H1 (cell line): Measurements from ENCODE around the gene LPCAT3. TPM values are rescaled to one million over a fixed set of nuclear protein-coding genes. Genes with fewer than 3 reads are reported as not detected.

ENCODE experiments used
- CTCF ChIA-PET: fragments of 300-600 bp; sonication (Branson Sonifier 250); formaldehyde crosslinking; loops from one replicate; lab custom pipeline; 2021; ENCODE audit not compliant: partially characterized antibody; lab: Charles Lee
- POLR2A ChIA-PET: fragments of 300-600 bp; sonication (Branson Sonifier 250); formaldehyde crosslinking; loops from one replicate; lab custom pipeline; 2021; ENCODE audit warnings: inconsistent platforms; ENCODE audit not compliant: partially characterized antibody; lab: Charles Lee
- DNase-seq, 2 experiments: peaks; one replicate each; pipeline versions ENCODE4 v3.0.0 to v3.0.0-alpha.2; 2010 to 2022; ENCODE audit warnings: low spot score in 2 of 2, low read depth in 1 of 2, mixed read lengths in 1 of 2
- FAIRE-seq: peaks from 2 replicates; lab custom pipeline; 2011; peaks lifted over from hg19 to GRCh38; lab: Jason Lieb, UNC
- H2AFZ ChIP-seq: 2 replicates; pipeline ENCODE4 v1.8.1; 2012; ENCODE audit warnings: low read length, inconsistent platforms
- H2AK5ac ChIP-seq: 2 replicates; pipeline ENCODE4 v1.6.1; 2013; ENCODE audit warnings: low read depth, low read length
- H2BK120ac ChIP-seq: replicated peaks from 2 replicates; pipeline ENCODE3; 2013; ENCODE audit warnings: low read depth, low read length, inconsistent platforms
- H2BK12ac ChIP-seq: 2 replicates; pipeline ENCODE4 v1.6.1; 2013; ENCODE audit warnings: low read depth, low read length
- H2BK15ac ChIP-seq: 2 replicates; pipeline ENCODE4 v1.6.1; 2013; ENCODE audit warnings: low read length
- H2BK20ac ChIP-seq: 2 replicates; pipeline ENCODE4 v1.6.1; 2013; ENCODE audit warnings: low read length
- H2BK5ac ChIP-seq: 2 replicates; pipeline ENCODE4 v1.6.1; 2013; ENCODE audit warnings: low read depth, low read length
- H3K14ac ChIP-seq: 2 replicates; pipeline ENCODE4 v1.6.1; 2013; ENCODE audit warnings: inconsistent platforms; ENCODE audit not compliant: insufficient read length
- H3K18ac ChIP-seq: 2 replicates; pipeline ENCODE4 v1.6.1; 2013; ENCODE audit warnings: low read length; ENCODE audit errors: extremely low read depth
- H3K23ac ChIP-seq: 2 replicates; pipeline ENCODE4 v1.6.1; 2013; ENCODE audit warnings: inconsistent platforms; ENCODE audit not compliant: insufficient read length
- H3K23me2 ChIP-seq: 2 replicates; pipeline ENCODE4 v1.6.1; 2013; ENCODE audit warnings: low read depth, low read length
- H3K27ac ChIP-seq: 2 replicates; pipeline ENCODE4 v1.6.1; 2011; ENCODE audit warnings: low read depth, low read length, inconsistent platforms
- H3K27me3 ChIP-seq, 4 experiments: replicated peaks in 1 of 4; 1 replicate in 1 of 4; 2 replicates in 3 of 4; pipeline versions ENCODE4 v1.6.1 to v1.8.1; 2011 to 2013; ENCODE audit warnings: low read length in 3 of 4, mild to moderate bottlenecking in 3 of 4, inconsistent platforms in 2 of 4, mixed read lengths in 2 of 4, moderate library complexity in 1 of 4; ENCODE audit not compliant: control insufficient read depth in 3 of 4, insufficient read depth in 3 of 4; ENCODE audit errors: extremely low read depth in 1 of 4
- H3K36me3 ChIP-seq, 4 experiments: 2 replicates each; pipeline versions ENCODE4 v1.6.1 to v1.8.1; 2011 to 2013; ENCODE audit warnings: mild to moderate bottlenecking in 4 of 4, low read length in 3 of 4, moderate library complexity in 2 of 4, control low read depth in 1 of 4, inconsistent platforms in 1 of 4; ENCODE audit not compliant: insufficient read depth in 4 of 4, control insufficient read depth in 2 of 4
- H3K4ac ChIP-seq: replicated peaks from 2 replicates; pipeline ENCODE3; 2013; ENCODE audit warnings: low read length, low read depth, mixed read lengths, inconsistent platforms; ENCODE audit not compliant: insufficient read length
- H3K4me1 ChIP-seq, 4 experiments: replicated peaks in 1 of 4; 1 replicate in 1 of 4; 2 replicates in 3 of 4; pipeline versions ENCODE4 v1.6.1 to v1.8.1; 2011 to 2013; ENCODE audit warnings: low read length in 3 of 4, inconsistent platforms in 2 of 4, mixed read lengths in 1 of 4; ENCODE audit not compliant: insufficient read depth in 4 of 4, control insufficient read depth in 3 of 4
- H3K4me2 ChIP-seq, 2 experiments: 2 replicates each; pipeline versions ENCODE4 v1.6.1 to v1.8.1; 2011 to 2013; ENCODE audit warnings: low read depth in 2 of 2, low read length in 2 of 2, control low read depth in 1 of 2, inconsistent platforms in 1 of 2, mild to moderate bottlenecking in 1 of 2; ENCODE audit not compliant: insufficient read depth in 1 of 2
- H3K4me3 ChIP-seq, 4 experiments: fragments of 200-600, 300-600 bp in 1 of 4; sonication (generic), shearing (Covaris generic), sonication (Bioruptor Twin) in 1 of 4; 2 replicates each; pipeline versions ENCODE4 v1.5.1 to v1.8.1; 2011 to 2016; ENCODE audit warnings: low read length in 4 of 4, low read depth in 3 of 4, control low read depth in 2 of 4, inconsistent platforms in 2 of 4, mild to moderate bottlenecking in 2 of 4, mixed read lengths in 1 of 4, moderate library complexity in 1 of 4; ENCODE audit not compliant: insufficient read depth in 2 of 4; ENCODE audit errors: extremely low read depth in 1 of 4
- H3K56ac ChIP-seq: replicated peaks from 2 replicates; pipeline ENCODE3; 2013; ENCODE audit warnings: low read depth, mild to moderate bottlenecking, mixed read lengths, low read length, inconsistent platforms; ENCODE audit not compliant: insufficient read length
- H3K79me1 ChIP-seq: 2 replicates; pipeline ENCODE4 v1.6.1; 2013; ENCODE audit warnings: low read depth, low read length, control low read depth
- H3K79me2 ChIP-seq, 2 experiments: 2 replicates each; pipeline versions ENCODE4 v1.6.1 to v1.8.1; 2012 to 2013; ENCODE audit warnings: low read length in 2 of 2, mild to moderate bottlenecking in 2 of 2, inconsistent platforms in 1 of 2; ENCODE audit not compliant: insufficient read depth in 2 of 2, control insufficient read depth in 1 of 2
- H3K9ac ChIP-seq, 4 experiments: replicated peaks in 1 of 4; 1 replicate in 1 of 4; 2 replicates in 3 of 4; pipeline versions ENCODE4 v1.6.1 to v1.8.1; 2011 to 2013; ENCODE audit warnings: low read depth in 3 of 4, low read length in 3 of 4, control low read depth in 2 of 4, mild to moderate bottlenecking in 2 of 4, moderate library complexity in 2 of 4, inconsistent platforms in 1 of 4; ENCODE audit errors: extremely low read depth in 1 of 4
- H3K9me3 ChIP-seq, 2 experiments: 2 replicates each; pipeline versions ENCODE4 v1.6.1 to v1.8.1; 2012 to 2013; ENCODE audit warnings: mild to moderate bottlenecking in 2 of 2, moderate library complexity in 2 of 2, control low read depth in 1 of 2, inconsistent platforms in 1 of 2, low read depth in 1 of 2, low read length in 1 of 2, mixed read lengths in 1 of 2; ENCODE audit not compliant: insufficient read depth in 2 of 2
- H4K20me1 ChIP-seq, 2 experiments: replicated peaks in 1 of 2; 2 replicates each; pipeline versions ENCODE3 to v1.8.1; 2011 to 2013; ENCODE audit warnings: inconsistent platforms in 2 of 2, low read length in 2 of 2, mild to moderate bottlenecking in 1 of 2; ENCODE audit not compliant: insufficient read depth in 2 of 2, control insufficient read depth in 1 of 2
- H4K5ac ChIP-seq: 2 replicates; pipeline ENCODE4 v1.6.1; 2013; ENCODE audit warnings: low read length, low read depth, mixed read lengths, inconsistent platforms; ENCODE audit not compliant: insufficient read length
- H4K8ac ChIP-seq: 2 replicates; pipeline ENCODE4 v1.8.0; 2013; ENCODE audit warnings: mild to moderate bottlenecking, moderate library complexity, low read length, inconsistent platforms; ENCODE audit not compliant: insufficient read depth; ENCODE audit errors: extremely low read depth
- H4K91ac ChIP-seq: replicated peaks from 2 replicates; pipeline ENCODE3; 2013; ENCODE audit warnings: low read length, mixed read lengths, inconsistent platforms; ENCODE audit not compliant: insufficient read length
- CTBP2 ChIP-seq: IDR thresholded peaks from 2 replicates; pipeline ENCODE4 v1.7.0; 2011; ENCODE audit warnings: borderline replicate concordance, mild to moderate bottlenecking, moderate library complexity, mixed read lengths, low read length; ENCODE audit not compliant: insufficient read depth, insufficient read length
- CTCF ChIP-seq, 3 experiments: IDR thresholded peaks; 1 replicate in 2 of 3; 2 replicates in 1 of 3; pipeline versions ENCODE4 v1.5.1 to v1.6.1; 2011; ENCODE audit warnings: low read length in 3 of 3, mild to moderate bottlenecking in 3 of 3, inconsistent platforms in 2 of 3, low read depth in 1 of 3, moderate library complexity in 1 of 3; ENCODE audit not compliant: insufficient read depth in 1 of 3; ENCODE audit errors: control extremely low read depth in 1 of 3
- MAX ChIP-seq: IDR thresholded peaks from 2 replicates; pipeline ENCODE4 v1.6.1; 2012; ENCODE audit warnings: inconsistent platforms
- SIX5 ChIP-seq: IDR thresholded peaks from 2 replicates; pipeline ENCODE4 v1.6.1; 2011; ENCODE audit warnings: mild to moderate bottlenecking, low read depth, low read length
- WGBS, 2 experiments: shearing (Covaris generic) in 1 of 2; methylation state at CpG; one replicate each; pipeline versions ENCODE4 v1.1.6 to v1.1.7; 2013 to 2015; ENCODE audit warnings: low lambda C conversion rate in 2 of 2, mixed read lengths in 2 of 2, inconsistent platforms in 1 of 2, low coverage in 1 of 2, missing lambda C conversion rate in 1 of 2; ENCODE audit not compliant: insufficient replicate concordance in 2 of 2, insufficient coverage in 1 of 2, insufficient read length in 1 of 2; ENCODE audit errors: extremely low coverage in 1 of 2, missing lambda C conversion rate in 1 of 2; 5-methylcytosine and 5-hydroxymethylcytosine counted together
- polyA plus RNA-seq, 7 experiments: library from polyadenylated mRNA; depleted of rRNA in 3 of 7; stranded (reverse) in 5 of 7; unstranded in 2 of 7; fragments of >200 nt in 5 of 7; fragments of 200-250 nt in 2 of 7; gene quantifications; 1 replicate in 5 of 7; 2 replicates in 1 of 7; 4 replicates in 1 of 7; pipeline versions ENCODE4 v1.2.1 to v1.2.3, GENCODE V29; 2011 to 2013; ENCODE audit warnings: missing spikeins in 2 of 7, mixed read lengths in 2 of 7
- total RNA-seq: library from RNA; stranded (reverse); fragmentation: NEBNext Ultra II Directional; extraction: Animal tissue kit (Norgen Biotek cat#: 25700); gene quantifications from 2 replicates; pipeline ENCODE4 v1.2.1, GENCODE V29; 2021

The LPCAT3 gene
- total and polyA plus RNA-seq, 2 of the 8 experiments (the other 6 are each of a cell fraction or from before 2014, with no cell fraction given), result 55.8 to 70.4 TPM

GRCh38 chr12:6948873-6949594, 69.2 kb downstream of the LPCAT3 start:
- H2BK120ac ChIP-seq, result no peak overlapping the region
- H3K4me1 ChIP-seq, result peaks cover 6 to 34% (median 18%) of the 10 kb centered on the region in 4 experiments
- no peak overlapping the region for H2BK20ac ChIP-seq
- H3K14ac ChIP-seq, result no peak overlapping the region
- H4K91ac ChIP-seq, result no peak overlapping the region
- H3K4ac ChIP-seq, result no peak overlapping the region
- H3K36me3 ChIP-seq, result no peaks in the 10 kb centered on the region
- H4K8ac ChIP-seq, result no peak overlapping the region; the same call in 1 of the 2 replicates
- H3K79me2 ChIP-seq, result no peaks in the 10 kb centered on the region; a peak in 1 of 4 replicates
- H3K23me2 ChIP-seq, result peaks cover 9% of the 10 kb centered on the region
- no peak overlapping the region for H4K5ac ChIP-seq
- H3K27ac ChIP-seq, result no peak overlapping the region
- H3K4me3 ChIP-seq, result no peak overlapping the region
- H3K18ac ChIP-seq, result no peak overlapping the region
- no peaks in the 10 kb centered on the region for H4K20me1 ChIP-seq
- TF ChIP-seq CTCF (IDR thresholded peaks at IDR 0.05; ENCODE audit: control extremely low read depth in 1 of 3, insufficient read depth in 1 of 3, low read depth in 1 of 3, low read length in 3 of 3) (peak in 1 of 3 experiments; percentile 40; a peak in 1 of 4 replicates), SIX5 (no peak), CTBP2 (no peak), MAX (peak; percentile 55)
- no peaks in the 10 kb centered on the region for H3K27me3 ChIP-seq
- ChIA-PET CTCF (interaction anchor here (0.5 to 8.6 kb wide), 8 partner anchors 12 to 625 kb away, joined by 3 to 277 read pairs (median 4); no protein-coding TSS in a partner anchor), POLR2A (interaction anchor here (0.6 to 44.0 kb wide), 4 partner anchors 20 to 146 kb away, joined by 3 to 1596 read pairs (median 734); partner anchors contain the start of genes ATN1, EMG1, ENO2 and LRRC23)
- 93% methylated on average over 13 of the region's 15 CpGs; no CpG with 5 or more reads in 1 of the 2 experiments for WGBS, 2 experiments
- no peak for DNase-seq
- H3K9me3 ChIP-seq, result no peaks in the 10 kb centered on the region
- no peak overlapping the region for H2BK5ac ChIP-seq
- H3K4me2 ChIP-seq, result no peak overlapping the region
- no peak overlapping the region for H3K23ac ChIP-seq
- H3K79me1 ChIP-seq, result peaks cover 5% of the 10 kb centered on the region
- H2BK15ac ChIP-seq, result no peak overlapping the region; the same call in 1 of the 2 replicates
- peak overlapping the region; percentile 26; the same call in 1 of the 2 replicates for H2AK5ac ChIP-seq
- H2BK12ac ChIP-seq, result no peak overlapping the region
- FAIRE-seq, result no peak
- H2AFZ ChIP-seq, result no peak overlapping the region
- H3K9ac ChIP-seq, result no peak overlapping the region
- no peak overlapping the region for H3K56ac ChIP-seq
